ENCODE data around the gene PTGES.

- no peak for TF ChIP-seq CTCF (IDR thresholded peaks at IDR 0.05; ENCODE audit: low read depth, low read length)
- no peak for TF ChIP-seq POLR2A (IDR thresholded peaks at IDR 0.05; ENCODE audit: extremely low read depth, insufficient read length)
- no peak for TF ChIP-seq MAX (IDR thresholded peaks at IDR 0.05; ENCODE audit: low read depth, low read length)
- no peak for TF ChIP-seq MYC (IDR thresholded peaks at IDR 0.05; ENCODE audit: low read depth, low read length)
These were observed 13.0 kb upstream of the PTGES start for GRCh38 chr9:129765764-129766317.
